ENCODE results near the gene DLD.
A peak's percentile ranks its signal among the peaks of the same experiment; 100 is the strongest.
"Not testable (repeated sequence)": the region's sequence is repeated elsewhere in the genome, so short reads cannot be mapped to it uniquely, and the experiment has no call there.

Gene DLD

GRCh38 chr7:107874605-107875446 is 16.2 kb upstream of the DLD start:
- peak; percentile 18 for DNase-seq

GRCh38 chr7:107876916-107877315 is 14.1 kb upstream of the DLD start:
- DNase-seq, result no peak

GRCh38 chr7:107877731-107878382 is 13.1 kb upstream of the DLD start:
- no peak for DNase-seq

- DNase-seq, result no peak
Observed at GRCh38 chr7:107878636-107879035, 12.3 kb upstream of the DLD start.

GRCh38 chr7:107879400-107880035 is 11.5 kb upstream of the DLD start:
- peak; percentile 21 for DNase-seq

GRCh38 chr7:107882766-107883165 is 8.2 kb upstream of the DLD start:
- no peak for DNase-seq

- no peak for DNase-seq
Observed at GRCh38 chr7:107884066-107884818, 6.7 kb upstream of the DLD start.

GRCh38 chr7:107887827-107888226 is 3.2 kb upstream of the DLD start:
- not testable (repeated sequence) for DNase-seq

- no peak for DNase-seq
Observed at GRCh38 chr7:107889992-107890391, 991 bp upstream of the DLD start.

GRCh38 chr7:107890493-107890961 is 456 bp upstream of the DLD start:
- DNase-seq, result no peak

GRCh38 chr7:107891636-107892366 is 818 bp downstream of the DLD start:
- DNase-seq, result peak; percentile 24

GRCh38 chr7:107892367-107892741 is 1.4 kb downstream of the DLD start:
- DNase-seq, result not testable (repeated sequence)

GRCh38 chr7:107898997-107899594 is 8.1 kb downstream of the DLD start:
- no peak for DNase-seq

- DNase-seq, result no peak
Observed at GRCh38 chr7:107900496-107901015, 9.6 kb downstream of the DLD start.

GRCh38 chr7:107902381-107902780 is 11.4 kb downstream of the DLD start:
- DNase-seq, result no peak

- DNase-seq, result no peak
Observed at GRCh38 chr7:107907790-107908189, 16.8 kb downstream of the DLD start.

- no peak for DNase-seq
Observed at GRCh38 chr7:107909445-107909844, 18.5 kb downstream of the DLD start.

GRCh38 chr7:107911981-107912380 is 21.0 kb downstream of the DLD start:
- DNase-seq, result no peak

- no peak for DNase-seq
Observed at GRCh38 chr7:107913851-107914250, 22.9 kb downstream of the DLD start.

GRCh38 chr7:107914831-107915230 is 23.8 kb downstream of the DLD start:
- DNase-seq, result no peak

GRCh38 chr7:107915541-107915940 is 24.6 kb downstream of the DLD start:
- DNase-seq, result no peak

Measured in effector CD4-positive, alpha-beta T cell (primary cell).